Gastrocnemius medialis (tissue), 4 donors: ENCODE measurements around the gene FREM2. TPM values are rescaled to one million over a fixed set of nuclear protein-coding genes. Genes with fewer than 3 reads are reported as not detected.
A peak's percentile ranks its signal among the peaks of the same experiment; 100 is the strongest.

Source experiments
- ATAC-seq, 2 donors: fragments of 150-250 bp; one replicate each; pipeline ENCODE4 v1.9.1; 2016
- DNase-seq, 2 donors: peaks; one replicate each; pipeline ENCODE4 v3.0.0-alpha.2; 2019
- H3K27ac ChIP-seq, 4 donors: fragments of 200-600 bp; sonication (generic); 1 replicate in 1 of 4; 2 replicates in 3 of 4; pipeline ENCODE4 v1.5.1; 2016 to 2018; ENCODE audit warnings: mild to moderate bottlenecking in 2 of 4, moderate library complexity in 1 of 4
- H3K27me3 ChIP-seq, 3 donors: fragments of 200-600 bp; sonication (generic) in 2 of 3; 1 replicate in 1 of 3; 2 replicates in 2 of 3; pipeline versions ENCODE4 v1.5.1 to v1.6.0; 2016 to 2019; ENCODE audit warnings: mild to moderate bottlenecking in 1 of 3, moderate library complexity in 1 of 3
- H3K36me3 ChIP-seq, 2 donors: fragments of 200-600 bp; sonication (generic) in 1 of 2; one replicate each; pipeline ENCODE4 v1.5.1; 2017 to 2018
- H3K4me1 ChIP-seq, 2 donors: fragments of 200-600 bp; sonication (generic) in 1 of 2; one replicate each; pipeline ENCODE4 v1.5.1; 2016 to 2017; ENCODE audit warnings: mild to moderate bottlenecking in 2 of 2
- H3K4me3 ChIP-seq, 4 donors: fragments of 200-600 bp; sonication (generic) in 3 of 4; 1 replicate in 1 of 4; 2 replicates in 3 of 4; pipeline ENCODE4 v1.5.1; 2016 to 2019; ENCODE audit warnings: mild to moderate bottlenecking in 2 of 4
- H3K9me3 ChIP-seq, 3 donors: fragments of 200-600 bp; sonication (generic) in 2 of 3; 1 replicate in 1 of 3; 2 replicates in 2 of 3; pipeline ENCODE4 v1.5.1; 2016 to 2019
- CTCF ChIP-seq, 5 experiments: fragments of 450-650 bp in 3 of 5; fragments of 200-600 bp in 2 of 5; sonication (generic) in 2 of 5; IDR thresholded peaks in 4 of 5; conservative IDR thresholded peaks in 1 of 5; 1 replicate in 4 of 5; 2 replicates in 1 of 5; pipeline ENCODE4 v1.5.1; 2016 to 2019; ENCODE audit warnings: antibody characterized with exemption in 5 of 5, mild to moderate bottlenecking in 3 of 5, moderate library complexity in 3 of 5
- POLR2A ChIP-seq, 2 donors: fragments of 450-650 bp; IDR thresholded peaks; one replicate each; pipeline ENCODE4 v1.6.1; 2017; ENCODE audit warnings: antibody characterized with exemption in 2 of 2, mild to moderate bottlenecking in 2 of 2, moderate library complexity in 2 of 2
- in situ Hi-C, 4 donors: fragments of 200-750 bp; cut with MboI; loops; one replicate each; pipeline versions ENCODE4 v1.15.0 to v1.8.0; 2017; ENCODE audit warnings: low sequenced_read_pairs in 4 of 4
- intact Hi-C: fragments of 100-400 bp; cut with DNase I; formaldehyde crosslinking; loops from one replicate; pipeline ENCODE4 v1.15.1; 2023; ENCODE audit warnings: low total_unique reads
- total RNA-seq, 4 donors: library from RNA; depleted of rRNA; stranded (reverse); fragments of >200 nt; gene quantifications; one replicate each; pipeline versions ENCODE4 v1.1.0 to v1.2.3, GENCODE V29; 2016

FREM2 gene
- total RNA-seq, 4 donors from 2014 or later: 1.3 to 6.4 (median 2.4) TPM

GRCh38 chr13:38700051-38700450, 13.2 kb downstream of the FREM2 start:
- in situ Hi-C loops (no loop called here), intact Hi-C loops (no loop called here)
- Histone ChIP-seq H3K27me3 (no peaks in the 10 kb centered on the region), H3K9me3 (no peaks in the 10 kb centered on the region), H3K36me3 (no peaks in the 10 kb centered on the region), H3K27ac (peak overlapping the region in 2 of 4 donors; percentile 14 to 70), H3K4me3 (no peak overlapping the region), H3K4me1 (peaks cover 54 to 68% of the 10 kb centered on the region in 2 donors)
- ATAC-seq (no peak), DNase-seq (no peak)
- no peak for TF ChIP-seq CTCF (IDR thresholded peaks at IDR 0.05 in 4 of 5, conservative IDR thresholded peaks at IDR 0.05 in 1 of 5)
- no peak for TF ChIP-seq POLR2A (IDR thresholded peaks at IDR 0.05)

- Histone ChIP-seq H3K4me1 (peaks cover 39 to 45% of the 10 kb centered on the region in 2 donors), H3K27ac (peak overlapping the region; percentile 70 to 77 (median 75)), H3K27me3 (no peaks in the 10 kb centered on the region), H3K4me3 (peak overlapping the region in 2 of 4 donors; percentile 13 to 30), H3K9me3 (no peaks in the 10 kb centered on the region), H3K36me3 (no peaks in the 10 kb centered on the region)
- intact Hi-C loops: no loop called here
- in situ Hi-C loops: no loop called here
- ATAC-seq (peak; percentile 78), DNase-seq (peak in 1 of 2 donors; percentile 54)
- TF ChIP-seq POLR2A (IDR thresholded peaks at IDR 0.05) (no peak), CTCF (IDR thresholded peaks at IDR 0.05 in 4 of 5, conservative IDR thresholded peaks at IDR 0.05 in 1 of 5) (no peak)
Observed at GRCh38 chr13:38702669-38703068, 15.8 kb downstream of the FREM2 start.

- Histone ChIP-seq H3K4me3 (peak overlapping the region in 1 of 4 donors; percentile 13), H3K9me3 (no peaks in the 10 kb centered on the region), H3K27me3 (no peaks in the 10 kb centered on the region), H3K4me1 (peaks cover 35 to 41% of the 10 kb centered on the region in 2 donors), H3K27ac (peak overlapping the region; percentile 70 to 77 (median 75)), H3K36me3 (no peaks in the 10 kb centered on the region)
- peak; percentile 43 to 73 for ATAC-seq
- intact Hi-C loops (no loop called here), in situ Hi-C loops (no loop called here)
- TF ChIP-seq POLR2A (IDR thresholded peaks at IDR 0.05) (no peak), CTCF (IDR thresholded peaks at IDR 0.05 in 4 of 5, conservative IDR thresholded peaks at IDR 0.05 in 1 of 5) (no peak)
- DNase-seq: no peak
Observed at GRCh38 chr13:38703255-38703654, 16.4 kb downstream of the FREM2 start.

GRCh38 chr13:38705365-38705764, 18.5 kb downstream of the FREM2 start:
- no peaks in the 10 kb centered on the region for H3K27me3 ChIP-seq
- ATAC-seq (no peak), DNase-seq (no peak)
- peaks cover 22 to 23% of the 10 kb centered on the region in 2 donors for H3K4me1 ChIP-seq
- no peaks in the 10 kb centered on the region for H3K36me3 ChIP-seq
- in situ Hi-C loops (no loop called here), intact Hi-C loops (no loop called here)
- no peak overlapping the region for H3K27ac ChIP-seq
- H3K4me3 ChIP-seq: no peak overlapping the region
- TF ChIP-seq CTCF (IDR thresholded peaks at IDR 0.05 in 4 of 5, conservative IDR thresholded peaks at IDR 0.05 in 1 of 5) (no peak), POLR2A (IDR thresholded peaks at IDR 0.05) (no peak)
- no peaks in the 10 kb centered on the region for H3K9me3 ChIP-seq

GRCh38 chr13:38707460-38707859, 20.6 kb downstream of the FREM2 start:
- peaks cover 9 to 12% of the 10 kb centered on the region in 2 donors for H3K4me1 ChIP-seq
- no peaks in the 10 kb centered on the region for H3K9me3 ChIP-seq
- H3K27me3 ChIP-seq: no peaks in the 10 kb centered on the region
- DNase-seq (no peak), ATAC-seq (no peak)
- H3K36me3 ChIP-seq: no peaks in the 10 kb centered on the region
- in situ Hi-C loops (no loop called here), intact Hi-C loops (no loop called here)
- H3K4me3 ChIP-seq: no peak overlapping the region
- no peak for TF ChIP-seq CTCF (IDR thresholded peaks at IDR 0.05 in 4 of 5, conservative IDR thresholded peaks at IDR 0.05 in 1 of 5)
- TF ChIP-seq POLR2A (IDR thresholded peaks at IDR 0.05): no peak
- no peak overlapping the region for H3K27ac ChIP-seq
